Esophagus squamous epithelium (tissue), 4 donors: Measurements from ENCODE around the gene KCNQ1.

Experiments used
- CTCF ChIP-seq, 6 experiments: fragments of 450-650 bp in 4 of 6; fragments of 200-600 bp in 2 of 6; sonication (generic) in 2 of 6; IDR thresholded peaks; one replicate each; pipeline ENCODE4 v1.5.1; 2016 to 2019; ENCODE audit warnings: antibody characterized with exemption in 6 of 6, mild to moderate bottlenecking in 4 of 6, moderate library complexity in 4 of 6
- POLR2A ChIP-seq, 4 donors: fragments of 450-650 bp; IDR thresholded peaks; one replicate each; pipeline ENCODE4 v1.6.1; 2017; ENCODE audit warnings: antibody characterized with exemption in 4 of 4, mild to moderate bottlenecking in 4 of 4, moderate library complexity in 3 of 4

GRCh38 chr11:2484576-2485125, 39.8 kb downstream of the KCNQ1 start:
- TF ChIP-seq CTCF (IDR thresholded peaks at IDR 0.05) (no peak), POLR2A (IDR thresholded peaks at IDR 0.05) (no peak)
